ENCODE measurements around the gene BRD7.

- TF ChIP-seq POLR2A (IDR thresholded peaks at IDR 0.05) (no peak), CTCF (IDR thresholded peaks at IDR 0.05) (no peak)
Observed at GRCh38 chr16:50272687-50273381, 96.0 kb downstream of the BRD7 start.

All from testis (tissue), 2 donors.